ENCODE measurements around the gene BRMS1L.
"Not testable (repeated sequence)": the region's sequence is repeated elsewhere in the genome, so short reads cannot be mapped to it uniquely, and the experiment has no call there.

BRMS1L gene

GRCh38 chr14:35829449-35829848 lies 3.3 kb downstream of the BRMS1L start:
- Histone ChIP-seq H4K20me1 (ENCODE audit: insufficient read depth, low read length) (no peaks in the 10 kb centered on the region), H3K27me3 (ENCODE audit: insufficient read depth, low read length) (no peaks in the 10 kb centered on the region), H3K4me2 (ENCODE audit: low read length) (no peak overlapping the region), H3K4me3 (ENCODE audit: low read depth, low read length, poor library complexity, severe bottlenecking) (no peak overlapping the region), H3K9me2 (ENCODE audit: low read depth, low read length) (no peaks in the 10 kb centered on the region), H3K27ac (ENCODE audit: low read depth, low read length, poor library complexity, severe bottlenecking) (no peak overlapping the region), H2AFZ (ENCODE audit: low read length) (no peak overlapping the region), H3K4me1 (ENCODE audit: insufficient read depth, low read length, severe bottlenecking) (peaks cover 25% of the 10 kb centered on the region), H3K9ac (ENCODE audit: low read length) (no peak overlapping the region), H3K36me3 (ENCODE audit: insufficient read depth, low read length) (peaks cover 19% of the 10 kb centered on the region), H3K9me3 (ENCODE audit: low read length) (no peaks in the 10 kb centered on the region), H3K79me2 (ENCODE audit: insufficient read depth, low read length) (no peaks in the 10 kb centered on the region), H3F3A (ENCODE audit: insufficient read depth, low read length) (no peaks in the 10 kb centered on the region)
- TF ChIP-seq CTCF (IDR thresholded peaks at IDR 0.05; ENCODE audit: low read length) (no peak), EZH2 (IDR thresholded peaks at IDR 0.05; ENCODE audit: borderline replicate concordance, low read length) (no peak)

- Histone ChIP-seq H3K9me2 (ENCODE audit: low read depth, low read length) (no peaks in the 10 kb centered on the region), H2AFZ (ENCODE audit: low read length) (no peak overlapping the region), H3K4me1 (ENCODE audit: insufficient read depth, low read length, severe bottlenecking) (peaks cover 8% of the 10 kb centered on the region), H3F3A (ENCODE audit: insufficient read depth, low read length) (no peaks in the 10 kb centered on the region), H3K36me3 (ENCODE audit: insufficient read depth, low read length) (peaks cover 41% of the 10 kb centered on the region), H3K27me3 (ENCODE audit: insufficient read depth, low read length) (no peaks in the 10 kb centered on the region), H3K4me2 (ENCODE audit: low read length) (no peak overlapping the region), H3K79me2 (ENCODE audit: insufficient read depth, low read length) (no peaks in the 10 kb centered on the region), H4K20me1 (ENCODE audit: insufficient read depth, low read length) (no peaks in the 10 kb centered on the region), H3K4me3 (ENCODE audit: low read depth, low read length, poor library complexity, severe bottlenecking) (no peak overlapping the region), H3K27ac (ENCODE audit: low read depth, low read length, poor library complexity, severe bottlenecking) (no peak overlapping the region), H3K9ac (ENCODE audit: low read length) (no peak overlapping the region), H3K9me3 (ENCODE audit: low read length) (no peaks in the 10 kb centered on the region)
- TF ChIP-seq CTCF (IDR thresholded peaks at IDR 0.05; ENCODE audit: low read length) = no peak
- TF ChIP-seq EZH2 (IDR thresholded peaks at IDR 0.05; ENCODE audit: borderline replicate concordance, low read length) = no peak
Observed at GRCh38 chr14:35835208-35835982, 9.3 kb downstream of the BRMS1L start.

GRCh38 chr14:35841704-35842103 lies 15.6 kb downstream of the BRMS1L start:
- not testable (repeated sequence) for H3K9me2 ChIP-seq (ENCODE audit: low read depth, low read length); H3K4me2 ChIP-seq (ENCODE audit: low read length); H3K27ac ChIP-seq (ENCODE audit: low read depth, low read length, poor library complexity, severe bottlenecking); H3K9ac ChIP-seq (ENCODE audit: low read length); H3K27me3 ChIP-seq (ENCODE audit: insufficient read depth, low read length); H3K4me1 ChIP-seq (ENCODE audit: insufficient read depth, low read length, severe bottlenecking); H3K9me3 ChIP-seq (ENCODE audit: low read length); H2AFZ ChIP-seq (ENCODE audit: low read length); H4K20me1 ChIP-seq (ENCODE audit: insufficient read depth, low read length); H3K4me3 ChIP-seq (ENCODE audit: low read depth, low read length, poor library complexity, severe bottlenecking); H3F3A ChIP-seq (ENCODE audit: insufficient read depth, low read length); H3K79me2 ChIP-seq (ENCODE audit: insufficient read depth, low read length)
- H3K36me3 ChIP-seq (ENCODE audit: insufficient read depth, low read length) = peaks cover 45% of the 10 kb centered on the region

GRCh38 chr14:35842245-35842644 lies 16.1 kb downstream of the BRMS1L start:
- H3K4me3 ChIP-seq (ENCODE audit: low read depth, low read length, poor library complexity, severe bottlenecking); H3K4me2 ChIP-seq (ENCODE audit: low read length); H4K20me1 ChIP-seq (ENCODE audit: insufficient read depth, low read length); H3K4me1 ChIP-seq (ENCODE audit: insufficient read depth, low read length, severe bottlenecking); H2AFZ ChIP-seq (ENCODE audit: low read length); H3F3A ChIP-seq (ENCODE audit: insufficient read depth, low read length); H3K9me2 ChIP-seq (ENCODE audit: low read depth, low read length); H3K9ac ChIP-seq (ENCODE audit: low read length); H3K27me3 ChIP-seq (ENCODE audit: insufficient read depth, low read length); H3K9me3 ChIP-seq (ENCODE audit: low read length); H3K27ac ChIP-seq (ENCODE audit: low read depth, low read length, poor library complexity, severe bottlenecking); H3K79me2 ChIP-seq (ENCODE audit: insufficient read depth, low read length): not testable (repeated sequence)
- peaks cover 41% of the 10 kb centered on the region for H3K36me3 ChIP-seq (ENCODE audit: insufficient read depth, low read length)
